ENCODE results near the gene SLC6A6. TPM values are rescaled to one million over a fixed set of nuclear protein-coding genes. Genes with fewer than 3 reads are reported as not detected.
A peak's percentile ranks its signal among the peaks of the same experiment; 100 is the strongest.
"Not testable (repeated sequence)": the region's sequence is repeated elsewhere in the genome, so short reads cannot be mapped to it uniquely, and the experiment has no call there.

Gene SLC6A6
- total RNA-seq, 2 experiments from 2014 or later: 43.4 to 48.8 TPM

DNA sequence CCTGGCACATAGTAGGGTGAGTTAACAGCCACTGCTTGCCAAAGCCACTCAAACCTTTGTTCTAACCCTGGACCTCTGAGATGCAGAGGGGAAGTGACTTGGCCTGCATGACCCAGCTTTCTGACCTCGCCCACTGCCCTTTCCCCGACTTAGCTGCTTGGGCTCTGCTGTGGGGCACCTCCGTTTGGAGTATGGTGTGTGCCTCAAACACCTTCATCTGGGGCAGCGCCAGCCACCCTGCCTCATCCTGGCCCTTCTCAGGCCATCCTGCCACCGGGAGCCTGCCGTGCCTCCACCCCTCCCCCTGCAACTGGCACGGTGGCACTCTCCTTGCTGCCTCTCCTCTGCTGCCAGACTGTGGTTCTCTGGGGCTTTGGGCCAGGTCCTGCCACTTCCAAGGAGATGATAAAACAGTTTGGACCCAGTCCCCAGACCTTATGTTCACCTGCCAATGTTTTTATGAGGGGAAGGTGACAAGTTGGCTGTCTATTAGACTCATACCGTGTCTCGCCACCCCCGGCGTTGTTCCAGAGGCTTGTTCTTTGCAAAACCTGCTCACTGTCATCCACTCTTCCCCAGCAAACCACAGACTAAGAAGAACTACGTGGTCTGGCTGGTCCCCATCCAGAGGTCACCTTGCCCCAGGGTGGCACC, 32.2 kb downstream of the SLC6A6 start:
- Mint-ChIP-seq H3K36me3 (ENCODE audit: low read depth) (peaks cover 11% of the 10 kb centered on the region), H3K27ac (peak overlapping the region; percentile 66), H3K27me3 (no peaks in the 10 kb centered on the region), H3K4me3 (no peak overlapping the region), H3K4me1 (ENCODE audit: low read depth) (peaks cover 69% of the 10 kb centered on the region), H3K9me3 (no peaks in the 10 kb centered on the region)
- intact Hi-C loops (cut with micrococcal nuclease): no loop called here
- TF ChIP-seq CTCF (IDR thresholded peaks at IDR 0.05): no peak
- ChIA-PET POLR2A (interaction anchor here (12.2 kb wide), 1 partner anchor 29 kb away, joined by 112 read pairs; the partner anchor contains the start of gene SLC6A6), CTCF (interaction anchor here (1.2 to 1.3 kb wide), 2 partner anchors 33 to 219 kb away, joined by 3 read pairs; no protein-coding TSS in a partner anchor)
- ATAC-seq: no peak
- DNase-seq: no peak

DNA sequence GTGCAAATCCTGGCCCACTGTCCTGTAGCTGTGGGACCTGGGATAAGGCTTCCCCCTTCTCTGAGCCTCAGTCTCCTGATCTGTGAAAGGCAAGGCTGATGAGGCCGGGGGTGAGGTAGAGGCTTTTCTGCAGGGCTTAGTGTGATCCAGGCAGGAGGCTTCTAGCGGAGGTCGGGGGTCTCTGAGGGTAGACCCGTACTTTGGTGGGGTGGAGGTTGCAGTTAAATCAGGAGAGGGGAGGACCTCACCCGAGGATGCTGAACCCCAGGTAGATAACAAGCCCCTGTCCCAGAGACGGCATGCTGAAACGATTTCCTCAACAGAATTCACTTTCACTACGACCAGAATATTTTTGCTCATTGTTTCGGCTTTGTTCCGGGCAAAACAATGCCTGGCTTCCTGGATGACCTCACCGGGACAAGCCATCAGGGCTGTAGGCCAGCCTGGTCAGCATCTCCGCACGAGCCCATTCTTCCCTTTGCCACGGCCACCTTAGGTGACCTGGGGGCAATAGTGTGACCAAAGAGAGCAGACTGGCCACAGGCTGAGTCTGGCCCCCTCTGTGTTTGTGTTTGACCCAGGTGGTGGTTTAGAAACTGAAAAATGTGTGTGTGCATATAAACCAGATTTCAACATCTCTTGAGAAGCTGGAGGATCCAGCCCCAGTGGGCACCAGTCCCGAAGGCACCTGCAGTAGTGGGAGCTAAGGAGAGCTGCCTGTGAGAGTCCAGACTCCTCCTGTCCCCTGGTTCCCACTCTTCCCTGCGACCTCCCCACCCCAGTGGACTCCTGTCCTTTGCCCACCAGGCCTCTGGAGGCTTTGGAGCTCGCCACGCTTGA, 33.0 kb downstream of the SLC6A6 start:
- H3K27me3 Mint-ChIP-seq: no peaks in the 10 kb centered on the region
- ATAC-seq (no peak), DNase-seq (no peak)
- peaks cover 69% of the 10 kb centered on the region for H3K4me1 Mint-ChIP-seq (ENCODE audit: low read depth)
- H3K4me3 Mint-ChIP-seq: no peak overlapping the region
- peaks cover 11% of the 10 kb centered on the region for H3K36me3 Mint-ChIP-seq (ENCODE audit: low read depth)
- intact Hi-C loops (cut with micrococcal nuclease): no loop called here
- H3K27ac Mint-ChIP-seq: peak overlapping the region; percentile 66
- CTCF ChIA-PET: interaction anchor here (0.6 kb wide), 1 partner anchor 11 kb away, joined by 3 read pairs; no protein-coding TSS in a partner anchor
- no peak for TF ChIP-seq CTCF (IDR thresholded peaks at IDR 0.05)
- POLR2A ChIA-PET: no interaction called here
- no peaks in the 10 kb centered on the region for H3K9me3 Mint-ChIP-seq

GRCh38 chr3:14436954-14437281, 34.5 kb downstream of the SLC6A6 start:
- Mint-ChIP-seq H3K4me1 (ENCODE audit: low read depth) (peaks cover 54% of the 10 kb centered on the region), H3K4me3 (no peak overlapping the region), H3K27ac (peak overlapping the region; percentile 1), H3K9me3 (no peaks in the 10 kb centered on the region), H3K36me3 (ENCODE audit: low read depth) (peaks cover 8% of the 10 kb centered on the region), H3K27me3 (no peaks in the 10 kb centered on the region)
- TF ChIP-seq CTCF (IDR thresholded peaks at IDR 0.05): no peak
- POLR2A ChIA-PET: no interaction called here
- CTCF ChIA-PET: interaction anchor here (0.8 kb wide), 1 partner anchor 540 kb away, joined by 3 read pairs; no protein-coding TSS in a partner anchor
- DNase-seq (no peak), ATAC-seq (no peak)
- intact Hi-C loops (cut with micrococcal nuclease): no loop called here

- CTCF ChIA-PET; DNase-seq; H3K27me3 Mint-ChIP-seq; H3K36me3 Mint-ChIP-seq (ENCODE audit: low read depth); ATAC-seq; H3K4me3 Mint-ChIP-seq; H3K9me3 Mint-ChIP-seq; intact Hi-C loops (cut with micrococcal nuclease); H3K27ac Mint-ChIP-seq: not testable (repeated sequence)
- POLR2A ChIA-PET: interaction anchor here (0.7 kb wide), 1 partner anchor 125 kb away, joined by 4 read pairs; no protein-coding TSS in a partner anchor
- H3K4me1 Mint-ChIP-seq (ENCODE audit: low read depth): peaks cover 50% of the 10 kb centered on the region
These were observed 35.3 kb downstream of the SLC6A6 start for GRCh38 chr3:14437705-14438104.

GRCh38 chr3:14438262-14438661, 35.9 kb downstream of the SLC6A6 start:
- ChIA-PET CTCF (interaction anchor here (1.0 to 1.2 kb wide), 2 partner anchors 31 to 177 kb away, joined by 3 to 4 read pairs; no protein-coding TSS in a partner anchor), POLR2A (interaction anchor here (0.7 kb wide), 1 partner anchor 125 kb away, joined by 4 read pairs; no protein-coding TSS in a partner anchor)
- Mint-ChIP-seq H3K27me3 (no peaks in the 10 kb centered on the region), H3K4me3 (no peak overlapping the region), H3K36me3 (ENCODE audit: low read depth) (no peaks in the 10 kb centered on the region), H3K4me1 (ENCODE audit: low read depth) (peaks cover 44% of the 10 kb centered on the region), H3K9me3 (no peaks in the 10 kb centered on the region), H3K27ac (no peak overlapping the region)
- DNase-seq (no peak), ATAC-seq (no peak)
- intact Hi-C loops (cut with micrococcal nuclease): no loop called here
- no peak for TF ChIP-seq CTCF (IDR thresholded peaks at IDR 0.05)
